ENCODE results near the gene TAF1A. TPM values are rescaled to one million over a fixed set of nuclear protein-coding genes. Genes with fewer than 3 reads are reported as not detected.

TAF1A gene
- total RNA-seq, 1 donor from 2014 or later = 6.1 TPM

- no peaks in the 10 kb centered on the region for H3K9me3 Mint-ChIP-seq (ENCODE audit: unreplicated experiment)
- TF ChIP-seq CTCF (IDR thresholded peaks at IDR 0.05) = no peak
- peaks cover 17% of the 10 kb centered on the region for H3K36me3 Mint-ChIP-seq (ENCODE audit: unreplicated experiment)
- DNase-seq (ENCODE audit: extremely low spot score, unreplicated experiment) = no peak
- peaks cover 2% of the 10 kb centered on the region for H3K27me3 Mint-ChIP-seq (ENCODE audit: unreplicated experiment)
- peaks cover 25% of the 10 kb centered on the region for H3K4me1 Mint-ChIP-seq (ENCODE audit: unreplicated experiment)
- no peak overlapping the region for H3K4me3 Mint-ChIP-seq (ENCODE audit: unreplicated experiment)
- H3K27ac Mint-ChIP-seq (ENCODE audit: unreplicated experiment) = no peak overlapping the region
Observed at GRCh38 chr1:222586842-222587241, 2.9 kb downstream of the TAF1A start.

- TF ChIP-seq CTCF (IDR thresholded peaks at IDR 0.05) = no peak
- H3K4me3 Mint-ChIP-seq (ENCODE audit: unreplicated experiment) = no peak overlapping the region
- no peaks in the 10 kb centered on the region for H3K27me3 Mint-ChIP-seq (ENCODE audit: unreplicated experiment)
- H3K9me3 Mint-ChIP-seq (ENCODE audit: unreplicated experiment) = no peaks in the 10 kb centered on the region
- H3K36me3 Mint-ChIP-seq (ENCODE audit: unreplicated experiment) = peaks cover 34% of the 10 kb centered on the region
- H3K27ac Mint-ChIP-seq (ENCODE audit: unreplicated experiment) = no peak overlapping the region
- DNase-seq (ENCODE audit: extremely low spot score, unreplicated experiment) = no peak
- no peaks in the 10 kb centered on the region for H3K4me1 Mint-ChIP-seq (ENCODE audit: unreplicated experiment)
Observed at GRCh38 chr1:222583079-222583478, 6.7 kb downstream of the TAF1A start.

GRCh38 chr1:222582099-222582774 lies 7.5 kb downstream of the TAF1A start:
- TF ChIP-seq CTCF (IDR thresholded peaks at IDR 0.05) = no peak
- H3K36me3 Mint-ChIP-seq (ENCODE audit: unreplicated experiment) = peaks cover 37% of the 10 kb centered on the region
- no peak overlapping the region for H3K4me3 Mint-ChIP-seq (ENCODE audit: unreplicated experiment)
- DNase-seq (ENCODE audit: extremely low spot score, unreplicated experiment) = no peak
- no peaks in the 10 kb centered on the region for H3K9me3 Mint-ChIP-seq (ENCODE audit: unreplicated experiment)
- no peak overlapping the region for H3K27ac Mint-ChIP-seq (ENCODE audit: unreplicated experiment)
- H3K4me1 Mint-ChIP-seq (ENCODE audit: unreplicated experiment) = no peaks in the 10 kb centered on the region
- H3K27me3 Mint-ChIP-seq (ENCODE audit: unreplicated experiment) = no peaks in the 10 kb centered on the region

GRCh38 chr1:222579316-222579715 lies 10.4 kb downstream of the TAF1A start:
- DNase-seq (ENCODE audit: extremely low spot score, unreplicated experiment) = no peak
- H3K27me3 Mint-ChIP-seq (ENCODE audit: unreplicated experiment) = no peaks in the 10 kb centered on the region
- no peak overlapping the region for H3K4me3 Mint-ChIP-seq (ENCODE audit: unreplicated experiment)
- no peak for TF ChIP-seq CTCF (IDR thresholded peaks at IDR 0.05)
- no peak overlapping the region for H3K27ac Mint-ChIP-seq (ENCODE audit: unreplicated experiment)
- no peaks in the 10 kb centered on the region for H3K9me3 Mint-ChIP-seq (ENCODE audit: unreplicated experiment)
- H3K4me1 Mint-ChIP-seq (ENCODE audit: unreplicated experiment) = no peaks in the 10 kb centered on the region
- peaks cover 48% of the 10 kb centered on the region for H3K36me3 Mint-ChIP-seq (ENCODE audit: unreplicated experiment)

- no peak overlapping the region for H3K27ac Mint-ChIP-seq (ENCODE audit: unreplicated experiment)
- H3K36me3 Mint-ChIP-seq (ENCODE audit: unreplicated experiment) = peaks cover 39% of the 10 kb centered on the region
Observed at GRCh38 chr1:222570837-222571236, 18.9 kb downstream of the TAF1A start.

More at GRCh38 chr1:222570837-222571236, 18.9 kb downstream of the TAF1A start:
- Mint-ChIP-seq H3K9me3 (ENCODE audit: unreplicated experiment) (peaks cover 12% of the 10 kb centered on the region), H3K4me1 (ENCODE audit: unreplicated experiment) (no peaks in the 10 kb centered on the region), H3K4me3 (ENCODE audit: unreplicated experiment) (no peak overlapping the region), H3K27me3 (ENCODE audit: unreplicated experiment) (no peaks in the 10 kb centered on the region)
- no peak for DNase-seq (ENCODE audit: extremely low spot score, unreplicated experiment)
- TF ChIP-seq CTCF (IDR thresholded peaks at IDR 0.05) = no peak
